Activated CD8-positive, alpha-beta memory T cell treated with anti-CD3 and anti-CD28 coated beads, Interleukin-2, amount 50 U/mL, for 24 hours (primary cell): Measurements from ENCODE around the gene ASB6.

Experiments
- DNase-seq: peaks from one replicate; pipeline ENCODE4 v3.0.0-alpha.2; 2020; ENCODE audit errors: extremely low read depth

ASB6 gene

DNA sequence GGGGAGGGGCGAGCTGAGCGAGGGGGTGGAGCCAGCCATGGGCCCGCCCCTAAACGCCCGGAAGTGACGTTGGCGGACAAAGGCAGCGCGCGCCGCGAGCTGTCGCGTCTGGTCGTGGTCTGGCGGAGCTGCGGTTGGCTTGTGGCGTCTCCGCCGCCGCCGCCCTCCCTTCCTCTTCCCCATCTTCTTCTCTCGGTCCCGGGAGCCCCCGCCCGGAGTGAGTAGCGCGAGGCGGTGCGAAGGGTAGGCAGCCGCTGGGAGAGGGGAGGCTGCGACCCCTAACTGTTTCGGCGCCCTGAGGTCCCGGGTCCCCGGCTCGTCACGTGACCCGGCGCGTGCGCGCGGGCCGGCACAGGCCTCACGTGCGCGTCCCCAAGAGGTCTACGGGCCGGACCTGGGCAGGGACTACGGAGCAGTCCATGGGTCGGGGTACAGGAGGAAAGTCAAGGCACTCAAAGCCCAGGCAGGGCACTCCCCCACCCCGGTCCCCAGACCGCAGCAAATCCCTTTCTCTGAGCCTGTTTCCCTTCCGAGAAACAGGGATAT, 15.8 kb downstream of the ASB6 start, which contains the start of gene NTMT1:
TSS of gene NTMT1 (plus strand) at position 85 of the 546 bp plus-strand sequence. CDS start 6,541 bp downstream, outside the sequence.
- peak; percentile 76 for DNase-seq

DNA sequence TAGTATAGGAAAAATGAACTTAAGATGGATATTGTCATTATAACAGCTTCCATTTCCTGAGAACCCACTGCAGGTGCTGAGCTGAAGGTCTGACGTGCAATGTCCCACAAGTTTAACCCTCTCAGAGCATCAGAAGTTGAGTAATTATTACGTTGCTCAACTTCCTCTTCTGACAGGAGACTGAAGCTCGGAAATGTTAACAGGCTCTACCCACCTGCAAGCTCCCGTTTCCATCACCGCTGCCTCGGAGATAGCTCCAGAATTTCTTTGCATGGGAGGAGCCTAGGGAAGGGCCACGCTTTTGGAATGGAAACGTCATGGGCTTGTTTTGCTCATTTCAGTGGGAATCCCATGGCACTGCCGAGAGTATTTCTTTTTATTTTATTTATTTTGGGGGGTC, 17.0 kb downstream of the ASB6 start:
- DNase-seq = no peak

DNA sequence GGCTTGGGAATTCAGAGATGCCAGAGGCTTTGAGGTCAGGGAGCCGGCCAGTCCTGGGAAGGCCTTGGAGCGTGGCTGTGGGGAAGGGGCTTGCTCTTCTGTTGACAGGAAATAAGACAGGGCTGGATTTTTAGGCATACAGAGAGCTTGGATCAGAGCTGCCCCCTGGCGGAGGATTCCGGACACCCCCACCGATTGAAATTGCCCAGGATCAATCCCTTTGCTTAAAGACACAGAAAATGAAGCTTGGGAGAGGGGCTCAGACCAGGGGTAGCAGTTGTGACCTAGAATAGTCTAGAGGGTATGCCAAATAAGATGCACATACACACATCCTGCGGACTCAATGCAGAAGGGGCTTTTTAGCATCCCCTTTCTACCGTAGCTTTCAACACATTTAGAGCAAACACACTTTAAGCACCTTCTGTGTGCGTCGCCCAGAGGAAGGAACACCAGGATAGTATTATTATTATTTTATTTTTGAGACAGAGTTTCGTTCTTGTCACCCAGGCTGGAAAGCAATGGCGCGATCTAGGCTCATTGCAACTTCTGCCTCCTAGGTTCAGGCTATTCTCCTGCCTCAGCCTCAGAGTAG, 17.7 kb downstream of the ASB6 start:
- DNase-seq = peak; percentile 36

GRCh38 chr9:129623331-129623730, 18.6 kb downstream of the ASB6 start:
- no peak for DNase-seq

- no peak for DNase-seq
Observed at GRCh38 chr9:129620669-129621295, 21.2 kb downstream of the ASB6 start, which contains the start of gene C9orf50. Gene C9orf50, minus strand, starts transcription at chr9:129621101. Its CDS starts 527 bp downstream, at chr9:129620574.

DNA sequence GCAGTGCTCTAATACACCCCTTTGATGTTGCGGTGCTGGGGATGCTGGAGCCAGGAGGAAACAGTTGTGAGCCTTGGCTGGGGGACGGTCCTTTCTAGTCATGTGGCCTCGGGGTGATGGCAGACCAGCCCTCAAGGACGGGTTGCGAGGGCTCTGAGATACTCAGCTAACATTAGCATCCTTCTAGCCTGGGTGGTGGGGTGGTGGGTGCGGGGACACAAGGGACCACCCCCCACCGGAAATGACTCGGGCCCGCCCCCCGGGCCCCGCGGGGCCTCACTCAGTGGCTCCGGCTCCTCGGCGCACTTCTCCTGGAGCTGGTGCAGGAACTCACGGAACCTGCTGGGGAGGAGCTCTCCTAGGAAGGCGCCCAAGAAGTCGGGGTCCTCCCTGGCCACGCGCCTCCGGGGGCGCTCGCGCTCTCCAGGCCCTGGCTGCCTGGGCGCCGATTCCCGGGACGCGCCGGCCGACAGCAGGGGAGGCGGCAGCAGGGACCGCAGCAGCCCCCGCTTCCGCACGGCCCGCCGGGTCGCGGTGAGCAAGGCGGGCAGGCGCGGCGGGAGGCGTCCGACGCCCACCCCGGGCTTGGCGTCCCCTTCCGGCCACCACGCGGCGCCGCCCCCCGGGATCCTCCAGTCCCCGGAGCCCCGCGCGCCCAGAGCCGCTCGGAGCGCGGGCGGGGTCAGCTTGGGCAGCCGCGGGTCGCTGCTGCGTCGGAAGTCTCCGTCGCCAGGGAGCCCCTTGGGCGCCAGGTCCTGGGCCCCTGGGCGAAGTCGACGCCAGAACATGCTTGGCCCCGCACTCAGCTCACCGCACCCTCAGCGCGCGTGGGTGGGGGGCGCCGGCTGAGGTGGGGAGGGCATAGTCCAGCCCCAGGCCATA, 21.9 kb downstream of the ASB6 start:
- DNase-seq = no peak

DNA sequence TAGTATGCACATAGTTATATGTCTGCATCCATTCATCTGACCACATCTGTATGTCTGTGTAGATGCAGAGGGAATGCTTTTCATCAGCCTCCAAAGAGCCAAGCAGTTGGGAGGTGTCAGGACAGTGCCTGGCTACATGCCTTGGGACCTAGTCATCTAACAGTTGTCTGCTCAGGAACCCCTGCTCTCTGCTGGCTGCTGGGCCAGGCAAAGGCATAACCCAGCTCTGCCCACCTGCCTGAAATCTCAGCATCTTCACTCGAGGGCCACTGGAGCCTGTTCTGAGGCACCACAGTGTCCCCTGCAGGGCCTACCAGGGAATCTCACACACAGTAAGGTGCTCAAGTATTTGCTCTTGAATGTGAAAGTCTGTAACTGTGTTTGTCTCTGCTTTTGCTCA, 24.8 kb downstream of the ASB6 start:
- DNase-seq = no peak

- no peak for DNase-seq
Observed at GRCh38 chr9:129615407-129616285, 26.3 kb downstream of the ASB6 start.

- DNase-seq = no peak
Observed at GRCh38 chr9:129614932-129615331, 27.0 kb downstream of the ASB6 start.

- DNase-seq = no peak
Observed at GRCh38 chr9:129613520-129614175, 28.3 kb downstream of the ASB6 start.

DNA sequence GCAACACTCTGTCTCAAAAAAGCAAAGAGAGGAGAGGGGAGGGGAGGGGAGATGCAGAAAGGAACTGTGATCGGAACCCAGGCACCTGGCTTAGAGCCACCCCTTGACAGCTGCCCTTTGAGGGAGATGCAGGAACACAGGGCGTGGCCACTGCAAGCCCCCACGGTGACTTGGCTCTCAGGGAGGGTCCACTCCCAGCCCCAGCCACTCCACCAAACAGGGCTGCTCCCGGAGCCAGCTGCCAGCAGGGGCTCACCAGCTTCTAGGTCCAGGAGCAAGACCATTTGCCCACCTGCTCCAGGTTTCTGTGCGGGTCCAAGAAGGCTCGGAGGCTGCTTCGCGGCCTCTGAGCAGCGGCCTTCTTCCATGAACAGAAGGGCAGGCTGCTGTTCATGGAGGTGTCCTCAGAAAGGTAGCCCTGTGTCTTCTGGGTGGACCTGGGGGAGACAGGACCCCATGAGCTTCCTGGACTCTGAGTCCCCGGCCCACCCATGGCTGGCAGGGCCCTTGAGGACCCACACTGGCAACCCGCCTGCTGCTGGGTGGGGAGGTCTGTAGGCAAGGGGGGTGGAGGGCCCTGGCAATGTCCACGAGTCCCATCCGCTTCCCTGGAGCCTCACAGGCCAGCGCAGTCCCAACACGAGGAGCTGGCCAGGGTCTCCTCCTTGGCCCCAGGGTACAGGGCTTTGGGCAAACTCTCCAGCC, 29.0 kb downstream of the ASB6 start:
- no peak for DNase-seq

DNA sequence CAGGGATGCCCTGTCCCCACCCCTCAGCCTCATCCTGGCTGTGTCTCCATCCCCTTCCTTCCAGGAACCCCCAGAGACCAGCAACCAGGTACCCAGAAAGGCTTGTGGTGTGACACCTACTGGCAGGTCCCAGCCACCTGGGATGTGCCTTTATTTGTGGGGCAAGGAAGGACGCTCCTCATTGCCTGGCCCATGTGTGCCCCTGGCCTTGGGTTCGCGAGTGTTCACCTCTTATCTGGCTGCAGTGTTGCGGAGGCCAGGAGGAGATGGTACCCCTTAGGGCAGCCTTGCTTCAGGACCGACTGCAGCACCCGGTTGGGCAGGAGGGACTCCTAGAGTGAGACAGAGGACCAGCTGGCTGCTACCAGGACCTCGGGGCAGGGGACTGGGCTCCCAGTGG, 29.8 kb downstream of the ASB6 start:
- no peak for DNase-seq

DNA sequence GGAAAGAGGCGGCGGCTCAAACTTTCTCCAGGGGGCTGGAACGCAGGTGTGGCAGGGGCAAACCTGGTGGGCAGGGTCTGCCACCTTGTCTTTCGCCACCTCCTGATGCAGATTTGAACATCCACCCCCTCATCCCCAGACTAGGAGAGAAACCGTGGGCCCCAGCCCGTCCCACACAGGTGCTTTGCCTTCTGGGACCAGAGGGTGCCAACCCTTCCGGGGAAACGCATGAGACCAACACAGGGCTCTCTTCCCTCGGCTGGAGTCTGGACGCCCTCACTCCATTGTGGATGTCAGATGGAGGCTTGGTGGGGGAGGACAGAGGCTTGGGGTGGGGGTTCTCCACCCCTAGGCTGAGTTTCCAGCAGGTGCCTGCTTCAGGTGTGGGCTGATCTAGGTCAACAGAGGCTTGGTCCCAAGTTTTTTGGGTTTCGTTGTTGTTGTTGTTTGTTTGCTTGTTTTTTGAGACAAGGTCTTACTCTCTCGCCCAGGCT, 30.6 kb downstream of the ASB6 start:
- no peak for DNase-seq

- peak; percentile 44 for DNase-seq
Observed at GRCh38 chr9:129610473-129611306, 31.3 kb downstream of the ASB6 start.

- no peak for DNase-seq
Observed at GRCh38 chr9:129610213-129610472, 31.8 kb downstream of the ASB6 start.

GRCh38 chr9:129609486-129610212, 32.3 kb downstream of the ASB6 start:
- no peak for DNase-seq

DNA sequence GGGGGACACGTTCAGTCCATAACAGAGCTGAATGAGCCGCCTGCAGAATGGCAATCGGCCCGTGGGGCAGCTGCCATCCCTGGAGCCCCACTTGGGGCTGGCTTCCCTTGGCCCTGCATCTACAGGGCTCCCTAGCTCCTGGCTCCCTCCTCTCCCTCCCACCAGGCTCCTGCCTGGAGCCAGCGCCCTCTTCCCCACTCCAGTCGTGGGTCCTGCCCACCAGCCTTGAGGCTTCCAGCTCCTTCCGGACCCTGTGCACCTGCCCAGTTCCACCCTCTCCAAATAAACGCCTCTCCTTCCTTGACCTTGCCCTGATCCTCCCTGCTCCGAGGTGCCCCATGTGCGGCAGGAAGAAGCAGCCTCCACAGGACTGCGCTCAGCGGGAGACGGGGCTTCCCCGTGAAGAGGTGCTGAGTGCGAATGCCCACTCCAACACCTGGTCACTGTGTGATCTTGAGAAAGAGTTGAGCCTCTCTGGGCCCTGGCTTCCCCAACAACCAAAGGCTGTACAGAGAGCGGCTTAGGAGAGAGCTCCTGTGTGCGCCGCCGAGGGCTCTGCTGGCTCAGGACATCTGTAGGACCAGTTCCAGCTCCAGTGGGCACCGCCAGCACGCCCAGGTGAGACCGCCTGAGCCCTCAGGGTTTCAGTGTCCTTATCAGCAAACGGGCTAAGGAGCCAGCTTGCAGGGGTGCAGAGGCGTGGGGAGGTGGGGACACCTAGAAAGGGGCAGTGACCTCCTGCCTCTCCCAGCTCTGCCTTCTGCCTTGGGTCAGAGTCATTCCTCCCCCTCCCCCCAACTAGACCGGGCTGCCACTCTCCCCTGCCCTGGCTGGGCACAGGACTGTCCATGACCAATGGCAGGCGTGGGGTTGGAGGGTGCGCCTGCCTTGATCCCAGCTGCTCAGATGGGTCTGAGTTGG, 33.1 kb downstream of the ASB6 start:
- DNase-seq = no peak

GRCh38 chr9:129607027-129607387, 34.9 kb downstream of the ASB6 start:
- DNase-seq = no peak
